Measurements from ENCODE around the gene WDR87.
"Not testable (repeated sequence)": the region's sequence is repeated elsewhere in the genome, so short reads cannot be mapped to it uniquely, and the experiment has no call there.

The WDR87 gene

GRCh38 chr19:37930416-37930815 is 24.0 kb upstream of the WDR87 start:
- no peak for DNase-seq (ENCODE audit: low spot score)

DNA sequence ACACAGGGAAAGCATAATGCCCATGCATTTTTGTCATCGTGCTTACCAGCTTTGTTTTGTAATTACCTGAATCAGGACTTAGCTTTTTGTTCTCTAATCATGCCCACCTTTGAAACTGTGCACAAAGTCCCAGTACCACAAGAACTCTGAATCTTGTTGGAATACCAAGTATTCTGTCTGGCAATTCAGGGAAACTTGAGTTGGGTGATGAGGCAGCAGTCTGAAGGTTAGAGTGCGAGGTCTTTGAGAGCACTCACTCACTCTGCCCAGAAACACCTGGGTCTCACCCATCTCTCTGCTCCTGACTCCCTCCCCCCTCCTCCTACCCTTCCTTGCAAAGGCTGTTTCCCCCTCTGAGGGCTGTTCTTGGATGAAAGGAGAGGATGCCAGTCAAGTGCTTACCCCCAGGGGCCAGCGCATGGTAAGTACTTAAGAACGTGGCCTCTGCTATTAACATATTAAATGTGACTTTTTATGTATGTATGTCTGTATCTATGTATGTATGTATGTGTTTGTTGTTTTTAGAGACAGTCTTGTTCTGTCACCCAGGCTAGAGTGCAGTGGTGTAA is 23.0 kb upstream of the WDR87 start:
- no peak for DNase-seq (ENCODE audit: low spot score)

GRCh38 chr19:37928527-37929286 is 22.3 kb upstream of the WDR87 start:
- DNase-seq (ENCODE audit: low spot score) = no peak

GRCh38 chr19:37926711-37927110 is 20.3 kb upstream of the WDR87 start:
- no peak for DNase-seq (ENCODE audit: low spot score)

DNA sequence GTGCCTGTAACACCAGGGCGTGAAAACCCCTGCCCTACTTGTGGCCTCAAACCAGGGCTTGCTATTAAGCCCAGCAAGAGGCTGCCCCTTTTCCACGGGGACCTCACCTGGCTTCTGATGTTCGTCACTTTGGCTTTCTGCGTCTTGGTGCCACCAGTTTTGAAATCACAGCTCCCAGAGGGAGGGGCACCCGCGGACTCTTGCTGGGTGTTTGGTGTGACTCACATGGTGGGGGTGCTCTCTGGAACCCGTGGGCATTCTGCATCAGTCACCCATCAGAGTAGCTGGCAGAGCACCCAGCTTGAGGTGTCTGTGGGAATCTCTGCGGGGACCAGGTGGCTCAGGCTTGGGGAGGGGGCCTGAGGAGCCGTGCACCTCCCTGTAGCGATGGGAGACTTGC is 19.9 kb upstream of the WDR87 start:
- DNase-seq (ENCODE audit: low spot score) = no peak

DNA sequence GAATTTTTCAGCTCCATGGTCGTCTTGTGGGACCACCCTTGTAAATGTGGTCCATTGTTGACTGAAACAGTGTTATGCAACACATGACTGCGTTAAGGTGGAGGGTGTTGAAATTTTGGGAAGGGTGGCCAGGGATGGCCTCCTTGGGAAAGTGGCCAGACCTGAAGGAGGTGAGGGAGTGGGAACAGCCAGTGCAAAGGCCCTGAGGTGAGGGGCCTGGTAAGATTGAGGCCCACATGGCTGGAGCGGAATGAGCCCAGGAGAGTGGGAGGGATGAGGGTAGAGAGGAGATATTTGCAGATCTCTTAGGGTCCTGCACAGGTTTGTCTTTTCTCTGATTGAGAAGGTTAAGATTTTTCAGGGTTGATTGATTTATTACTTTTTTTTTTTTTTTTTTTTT is 18.8 kb upstream of the WDR87 start:
- DNase-seq (ENCODE audit: low spot score) = no peak

GRCh38 chr19:37924573-37924972 is 18.2 kb upstream of the WDR87 start:
- DNase-seq (ENCODE audit: low spot score) = not testable (repeated sequence)

DNA sequence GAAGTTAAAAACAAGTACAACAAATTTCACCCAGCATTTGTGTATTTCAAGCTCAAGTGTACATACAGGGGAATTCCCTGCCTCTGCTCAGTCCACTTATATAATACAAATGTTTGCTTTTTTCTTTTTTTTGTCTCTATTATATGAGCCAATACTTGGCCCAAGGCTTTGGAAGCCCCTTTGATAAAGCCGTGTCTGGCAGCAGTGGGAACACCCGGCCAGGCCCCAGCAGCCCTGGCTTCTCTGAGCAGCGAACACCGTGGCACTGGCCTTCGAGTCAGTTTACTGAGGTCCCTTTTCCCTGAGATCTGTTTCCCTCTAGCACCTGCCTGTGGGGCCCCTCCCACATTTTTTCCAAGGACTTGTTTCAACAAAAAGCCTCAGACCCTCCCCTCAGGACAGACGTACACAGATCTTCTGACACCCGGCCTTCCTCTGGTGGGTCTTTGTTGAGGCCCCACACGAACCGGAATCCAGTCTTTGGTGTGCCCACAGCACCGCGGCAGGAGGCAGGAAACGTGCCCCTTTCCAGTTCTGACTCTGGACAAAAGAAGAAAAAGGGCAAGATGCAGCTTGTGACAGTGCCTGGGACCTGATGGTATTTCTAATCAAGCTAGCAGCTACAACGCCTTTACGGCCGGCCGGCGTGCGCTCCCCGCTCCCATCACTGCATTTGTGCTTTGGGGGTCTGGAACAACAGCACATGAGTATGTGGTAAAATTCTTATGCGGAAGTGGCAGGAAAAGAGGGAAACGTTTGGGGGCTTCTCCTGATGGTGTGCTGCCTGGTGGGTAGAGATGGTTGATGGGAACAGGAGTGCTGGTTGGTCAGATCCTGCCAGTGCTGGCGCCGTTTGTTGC is 14.4 kb upstream of the WDR87 start:
- DNase-seq (ENCODE audit: low spot score) = no peak

DNA sequence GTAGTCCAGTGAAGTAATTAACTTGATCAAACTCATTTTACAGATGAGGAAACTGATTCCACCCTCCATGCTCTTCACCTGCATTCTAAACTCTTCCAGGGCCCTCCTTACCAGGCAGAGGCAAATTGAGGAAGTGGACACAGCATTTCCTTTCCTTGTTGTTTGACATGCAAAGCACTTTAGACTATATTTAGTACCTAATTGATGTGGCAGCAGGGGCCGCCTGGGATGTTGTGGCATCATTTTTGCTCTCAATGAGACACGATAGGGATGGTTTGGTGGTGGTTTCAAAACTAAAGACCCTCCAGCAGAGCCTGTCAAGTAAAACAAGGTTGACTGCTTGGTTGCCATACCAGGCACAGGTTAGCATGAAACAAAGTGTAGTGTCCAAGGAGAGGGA is 8.5 kb upstream of the WDR87 start:
- DNase-seq (ENCODE audit: low spot score) = no peak

DNA sequence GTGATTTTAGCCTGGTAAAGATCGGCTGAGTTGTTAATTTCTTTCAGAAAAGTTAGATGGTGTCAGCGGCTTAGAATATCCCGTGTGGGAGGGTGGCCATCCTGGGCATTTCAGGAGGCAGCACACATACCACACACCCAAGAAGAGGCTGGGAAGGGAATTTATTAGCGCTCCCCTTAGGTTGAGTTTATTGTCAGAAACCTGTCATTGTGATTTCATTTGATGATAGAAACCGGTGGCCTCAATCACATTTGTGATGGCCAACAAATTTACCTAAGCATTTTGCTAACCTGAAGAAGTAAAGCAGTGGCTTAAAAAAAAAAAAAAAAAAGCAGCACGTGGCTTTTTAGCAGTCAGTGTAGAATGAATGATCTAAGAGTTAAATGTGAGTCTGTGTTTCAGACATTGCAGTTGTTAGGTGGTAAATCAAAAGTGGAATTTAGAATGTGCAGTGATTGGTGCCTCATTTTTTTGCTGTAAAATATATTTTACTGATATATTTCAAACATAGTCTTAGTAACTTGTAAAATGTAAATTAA is 3.3 kb upstream of the WDR87 start:
- no peak for DNase-seq (ENCODE audit: low spot score)

GRCh38 chr19:37907735-37908455 is 1.5 kb upstream of the WDR87 start:
- DNase-seq (ENCODE audit: low spot score) = no peak

GRCh38 chr19:37906869-37907734 is 708 bp upstream of the WDR87 start, which contains the start of gene SIPA1L3:
TSS of gene SIPA1L3 (plus strand) at chr19:37907208. CDS start at chr19:38081566, 174,358 bp downstream.
- DNase-seq (ENCODE audit: low spot score) = peak; percentile 95

- DNase-seq (ENCODE audit: low spot score) = no peak
Observed at GRCh38 chr19:37903096-37903495, 3.3 kb downstream of the WDR87 start.

GRCh38 chr19:37902668-37903067 is 3.7 kb downstream of the WDR87 start:
- DNase-seq (ENCODE audit: low spot score) = peak; percentile 76

- DNase-seq (ENCODE audit: low spot score) = no peak
Observed at GRCh38 chr19:37899966-37900365, 6.4 kb downstream of the WDR87 start.

DNA sequence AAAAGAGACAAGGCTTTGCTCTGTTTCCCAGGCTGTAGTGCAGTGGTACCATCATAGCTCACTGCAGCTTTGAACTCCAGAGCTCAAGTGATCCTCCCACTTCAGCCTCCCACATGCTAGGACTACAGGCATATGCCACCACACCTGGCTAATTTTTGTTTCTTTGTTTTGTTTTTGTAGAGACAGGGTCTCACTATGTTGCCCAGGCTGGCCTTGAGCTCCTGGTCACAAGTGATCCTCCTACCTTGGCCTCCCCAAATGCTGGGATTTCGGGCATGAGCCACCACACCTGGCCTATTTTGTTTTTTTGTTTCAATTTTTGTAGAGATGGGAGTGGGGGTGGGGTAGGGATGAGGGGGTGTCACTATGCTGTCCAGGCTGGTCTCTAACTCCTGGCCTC is 6.9 kb downstream of the WDR87 start:
- DNase-seq (ENCODE audit: low spot score) = no peak

- no peak for DNase-seq (ENCODE audit: low spot score)
Observed at GRCh38 chr19:37896180-37896579, 10.2 kb downstream of the WDR87 start.

DNA sequence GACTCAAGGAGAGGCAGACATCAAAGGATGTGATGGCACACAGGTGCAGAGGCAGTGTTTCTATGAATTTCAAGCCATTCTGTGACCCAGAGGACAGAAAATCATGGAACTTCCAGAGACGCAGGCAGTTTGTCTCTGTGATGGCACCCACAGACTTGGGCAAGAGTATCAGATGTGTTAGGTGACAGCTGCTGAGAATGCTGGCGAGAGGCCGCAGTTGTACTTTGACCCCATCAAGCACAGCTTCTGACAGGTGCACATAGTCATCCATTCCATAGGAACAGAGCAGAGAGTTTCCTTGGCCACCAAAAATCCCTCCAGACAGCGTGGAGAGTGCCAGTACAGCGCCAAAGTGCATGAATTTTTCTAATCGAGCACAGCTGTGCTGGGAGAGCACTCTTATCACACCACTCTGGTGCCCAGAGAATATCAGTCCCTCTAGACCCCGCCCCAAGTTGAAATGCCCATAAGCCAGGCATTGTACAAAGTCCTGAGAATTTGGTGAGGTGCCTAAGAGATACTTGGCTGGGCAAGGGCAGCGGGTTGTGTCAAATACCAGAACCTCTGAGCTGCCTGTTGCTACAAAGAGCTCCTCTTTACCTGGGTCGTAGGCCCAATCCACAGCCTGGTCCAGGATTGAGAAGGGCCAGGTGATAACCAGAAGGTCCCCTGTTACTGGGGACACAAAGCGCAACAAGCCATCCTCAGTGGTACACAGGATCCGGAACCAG is 12.4 kb downstream of the WDR87 start:
- DNase-seq (ENCODE audit: low spot score) = no peak

DNA sequence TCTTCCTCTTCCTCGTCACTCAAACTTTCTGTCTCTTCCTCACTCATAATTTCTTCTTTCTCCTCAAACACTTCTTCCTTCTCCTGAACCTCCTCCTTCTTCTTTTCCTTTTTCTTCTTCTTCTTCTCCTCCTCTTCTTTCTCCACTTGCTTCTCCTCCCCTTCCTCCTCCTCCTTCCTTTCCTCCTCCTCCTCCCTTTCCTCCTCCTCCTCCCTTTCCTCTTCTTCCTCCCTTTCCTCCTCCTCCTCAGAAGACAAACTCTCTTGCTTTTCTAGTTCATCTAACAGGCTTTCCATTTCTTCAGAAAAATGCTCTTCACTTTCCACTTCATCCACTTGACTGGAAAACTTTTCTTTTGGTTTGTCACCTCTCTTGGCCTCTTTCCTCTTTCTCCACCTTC is 19.8 kb downstream of the WDR87 start:
- DNase-seq (ENCODE audit: low spot score) = no peak

- no peak for DNase-seq (ENCODE audit: low spot score)
Observed at GRCh38 chr19:37885392-37885791, 21.0 kb downstream of the WDR87 start.
